K562 (cell line): Measurements from ENCODE around the gene MAN2B1. TPM values are rescaled to one million over a fixed set of nuclear protein-coding genes. Genes with fewer than 3 reads are reported as not detected.
A peak's percentile ranks its signal among the peaks of the same experiment; 100 is the strongest.

Experiments
- AFF1 ChIP-seq, 2 experiments: fragments of 450-650 bp; IDR thresholded peaks; 2 replicates each; pipeline ENCODE4 v1.6.1; 2018; ENCODE audit warnings: mild to moderate bottlenecking in 2 of 2, low read depth in 1 of 2; ENCODE audit not compliant: partially characterized antibody in 2 of 2
- EP400 ChIP-seq: fragments of 450-650 bp; IDR thresholded peaks from 2 replicates; pipeline ENCODE4 v1.6.1; 2017; ENCODE audit warnings: antibody characterized with exemption, mild to moderate bottlenecking, moderate library complexity
- FOXK2 ChIP-seq, 2 experiments: fragments of 450-650 bp; IDR thresholded peaks in 1 of 2; conservative IDR thresholded peaks in 1 of 2; 2 replicates each; pipeline ENCODE4 v1.6.1; 2016; ENCODE audit warnings: low read depth in 2 of 2, mild to moderate bottlenecking in 1 of 2
- JUN ChIP-seq, 2 experiments: sonication (generic) in 1 of 2; formaldehyde crosslinking in 1 of 2; IDR thresholded peaks; 2 replicates each; pipeline versions ENCODE4 v1.6.1 to v1.8.0; 2012 to 2022; ENCODE audit warnings: borderline replicate concordance in 2 of 2, mild to moderate bottlenecking in 2 of 2, improper control_type of control experiment in 1 of 2, low read depth in 1 of 2, low read length in 1 of 2, missing genetic modification reagents in 1 of 2
- MTA3 ChIP-seq: fragments of 450-650 bp; formaldehyde crosslinking; IDR thresholded peaks from 2 replicates; pipeline ENCODE4 v1.6.1; 2017; ENCODE audit warnings: mild to moderate bottlenecking, borderline replicate concordance
- RFX7 ChIP-seq: fragments of 250-450 bp; sonication (Bioruptor Pico); IDR thresholded peaks from 2 replicates; pipeline ENCODE4 v1.5.1; 2021; ENCODE audit warnings: mild to moderate bottlenecking
- ZNF668 ChIP-seq: fragments of 250-450 bp; sonication (Bioruptor Pico); IDR thresholded peaks from 2 replicates; pipeline ENCODE4 v1.8.0; 2022; ENCODE audit warnings: mild to moderate bottlenecking, inconsistent platforms
- ZNF696 ChIP-seq: fragments of 250-450 bp; sonication (Bioruptor Pico); conservative IDR thresholded peaks from 2 replicates; pipeline ENCODE4 v1.4.0; 2020; ENCODE audit warnings: mild to moderate bottlenecking, moderate library complexity
- polyA plus RNA-seq, 8 experiments: library from polyadenylated mRNA; depleted of rRNA in 4 of 8; stranded (reverse) in 5 of 8; unstranded in 3 of 8; fragments of >200 nt; fragmentation: Nextera tagmentation in 2 of 8; fragmentation: Illumina TruSeq in 1 of 8; extraction: Ambion mirVana in 2 of 8; extraction: Trizol in 1 of 8; gene quantifications; 2 replicates each; pipeline versions ENCODE4 v1.2.1 to v1.2.3, GENCODE V29; 2011 to 2014; ENCODE audit warnings: inconsistent platforms in 1 of 8, missing spikeins in 1 of 8
- total RNA-seq, 7 experiments: library from RNA; depleted of rRNA in 6 of 7; stranded (reverse); fragments of >200 nt in 6 of 7; fragmentation: Illumina TruSeq in 2 of 7; extraction: Trizol in 2 of 7; gene quantifications; 2 replicates each; pipeline versions ENCODE4 v1.2.1 to v1.2.3, GENCODE V29; 2011 to 2021; ENCODE audit warnings: low replicate concordance in 1 of 7
- TF ChIP-seq, protein P1 (sequence below), 2 experiments: IDR thresholded peaks; 2 replicates each; pipeline ENCODE4 v1.6.1; 2012; ENCODE audit warnings: improper control_type of control experiment in 2 of 2, low read depth in 2 of 2, low read length in 2 of 2, borderline replicate concordance in 1 of 2
- TF ChIP-seq, protein P2 (sequence below): fragments of 450-650 bp; IDR thresholded peaks from 2 replicates; pipeline ENCODE4 v1.6.1; 2016; ENCODE audit warnings: low read depth

Gene MAN2B1
- total and polyA plus RNA-seq, 9 of the 15 experiments (the other 6 are each of a cell fraction or from before 2014, with no cell fraction given) = 0.59 to 33.8 (median 11.4) TPM

- no peak for TF ChIP-seq ZNF696 (CRISPR knock-in tag)
- peak in 1 of 2 experiments; percentile 27 for TF ChIP-seq AFF1 (IDR thresholded peaks at IDR 0.05; ENCODE audit: low read depth in 1 of 2, partially characterized antibody in 2 of 2)
- TF ChIP-seq FOXK2 (conservative IDR thresholded peaks at IDR 0.05 in 1 of 2, IDR thresholded peaks at IDR 0.05 in 1 of 2; ENCODE audit: low read depth in 2 of 2) = no peak
- TF ChIP-seq ZNF668 (CRISPR knock-in tag) = no peak
- TF ChIP-seq, protein P1, sequence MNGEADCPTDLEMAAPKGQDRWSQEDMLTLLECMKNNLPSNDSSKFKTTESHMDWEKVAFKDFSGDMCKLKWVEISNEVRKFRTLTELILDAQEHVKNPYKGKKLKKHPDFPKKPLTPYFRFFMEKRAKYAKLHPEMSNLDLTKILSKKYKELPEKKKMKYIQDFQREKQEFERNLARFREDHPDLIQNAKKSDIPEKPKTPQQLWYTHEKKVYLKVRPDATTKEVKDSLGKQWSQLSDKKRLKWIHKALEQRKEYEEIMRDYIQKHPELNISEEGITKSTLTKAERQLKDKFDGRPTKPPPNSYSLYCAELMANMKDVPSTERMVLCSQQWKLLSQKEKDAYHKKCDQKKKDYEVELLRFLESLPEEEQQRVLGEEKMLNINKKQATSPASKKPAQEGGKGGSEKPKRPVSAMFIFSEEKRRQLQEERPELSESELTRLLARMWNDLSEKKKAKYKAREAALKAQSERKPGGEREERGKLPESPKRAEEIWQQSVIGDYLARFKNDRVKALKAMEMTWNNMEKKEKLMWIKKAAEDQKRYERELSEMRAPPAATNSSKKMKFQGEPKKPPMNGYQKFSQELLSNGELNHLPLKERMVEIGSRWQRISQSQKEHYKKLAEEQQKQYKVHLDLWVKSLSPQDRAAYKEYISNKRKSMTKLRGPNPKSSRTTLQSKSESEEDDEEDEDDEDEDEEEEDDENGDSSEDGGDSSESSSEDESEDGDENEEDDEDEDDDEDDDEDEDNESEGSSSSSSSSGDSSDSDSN (IDR thresholded peaks at IDR 0.05; ENCODE audit: borderline replicate concordance in 1 of 2, low read depth in 2 of 2, low read length in 2 of 2) = no peak
- no peak for TF ChIP-seq RFX7 (CRISPR knock-in tag)
- TF ChIP-seq MTA3 = peak; percentile 34; the same call in 1 of the 2 replicates
- TF ChIP-seq JUN (IDR thresholded peaks at IDR 0.05; ENCODE audit: borderline replicate concordance, low read depth, low read length) = 0 out of 2 replicates have a peak, but pooled peaks have one; percentile 22
- TF ChIP-seq JUN (CRISPR knock-in tag; IDR thresholded peaks at IDR 0.05; ENCODE audit: borderline replicate concordance) = no peak
- TF ChIP-seq EP400 = 0 out of 2 replicates have a peak, but pooled peaks have one; percentile 15
- TF ChIP-seq, protein P2, sequence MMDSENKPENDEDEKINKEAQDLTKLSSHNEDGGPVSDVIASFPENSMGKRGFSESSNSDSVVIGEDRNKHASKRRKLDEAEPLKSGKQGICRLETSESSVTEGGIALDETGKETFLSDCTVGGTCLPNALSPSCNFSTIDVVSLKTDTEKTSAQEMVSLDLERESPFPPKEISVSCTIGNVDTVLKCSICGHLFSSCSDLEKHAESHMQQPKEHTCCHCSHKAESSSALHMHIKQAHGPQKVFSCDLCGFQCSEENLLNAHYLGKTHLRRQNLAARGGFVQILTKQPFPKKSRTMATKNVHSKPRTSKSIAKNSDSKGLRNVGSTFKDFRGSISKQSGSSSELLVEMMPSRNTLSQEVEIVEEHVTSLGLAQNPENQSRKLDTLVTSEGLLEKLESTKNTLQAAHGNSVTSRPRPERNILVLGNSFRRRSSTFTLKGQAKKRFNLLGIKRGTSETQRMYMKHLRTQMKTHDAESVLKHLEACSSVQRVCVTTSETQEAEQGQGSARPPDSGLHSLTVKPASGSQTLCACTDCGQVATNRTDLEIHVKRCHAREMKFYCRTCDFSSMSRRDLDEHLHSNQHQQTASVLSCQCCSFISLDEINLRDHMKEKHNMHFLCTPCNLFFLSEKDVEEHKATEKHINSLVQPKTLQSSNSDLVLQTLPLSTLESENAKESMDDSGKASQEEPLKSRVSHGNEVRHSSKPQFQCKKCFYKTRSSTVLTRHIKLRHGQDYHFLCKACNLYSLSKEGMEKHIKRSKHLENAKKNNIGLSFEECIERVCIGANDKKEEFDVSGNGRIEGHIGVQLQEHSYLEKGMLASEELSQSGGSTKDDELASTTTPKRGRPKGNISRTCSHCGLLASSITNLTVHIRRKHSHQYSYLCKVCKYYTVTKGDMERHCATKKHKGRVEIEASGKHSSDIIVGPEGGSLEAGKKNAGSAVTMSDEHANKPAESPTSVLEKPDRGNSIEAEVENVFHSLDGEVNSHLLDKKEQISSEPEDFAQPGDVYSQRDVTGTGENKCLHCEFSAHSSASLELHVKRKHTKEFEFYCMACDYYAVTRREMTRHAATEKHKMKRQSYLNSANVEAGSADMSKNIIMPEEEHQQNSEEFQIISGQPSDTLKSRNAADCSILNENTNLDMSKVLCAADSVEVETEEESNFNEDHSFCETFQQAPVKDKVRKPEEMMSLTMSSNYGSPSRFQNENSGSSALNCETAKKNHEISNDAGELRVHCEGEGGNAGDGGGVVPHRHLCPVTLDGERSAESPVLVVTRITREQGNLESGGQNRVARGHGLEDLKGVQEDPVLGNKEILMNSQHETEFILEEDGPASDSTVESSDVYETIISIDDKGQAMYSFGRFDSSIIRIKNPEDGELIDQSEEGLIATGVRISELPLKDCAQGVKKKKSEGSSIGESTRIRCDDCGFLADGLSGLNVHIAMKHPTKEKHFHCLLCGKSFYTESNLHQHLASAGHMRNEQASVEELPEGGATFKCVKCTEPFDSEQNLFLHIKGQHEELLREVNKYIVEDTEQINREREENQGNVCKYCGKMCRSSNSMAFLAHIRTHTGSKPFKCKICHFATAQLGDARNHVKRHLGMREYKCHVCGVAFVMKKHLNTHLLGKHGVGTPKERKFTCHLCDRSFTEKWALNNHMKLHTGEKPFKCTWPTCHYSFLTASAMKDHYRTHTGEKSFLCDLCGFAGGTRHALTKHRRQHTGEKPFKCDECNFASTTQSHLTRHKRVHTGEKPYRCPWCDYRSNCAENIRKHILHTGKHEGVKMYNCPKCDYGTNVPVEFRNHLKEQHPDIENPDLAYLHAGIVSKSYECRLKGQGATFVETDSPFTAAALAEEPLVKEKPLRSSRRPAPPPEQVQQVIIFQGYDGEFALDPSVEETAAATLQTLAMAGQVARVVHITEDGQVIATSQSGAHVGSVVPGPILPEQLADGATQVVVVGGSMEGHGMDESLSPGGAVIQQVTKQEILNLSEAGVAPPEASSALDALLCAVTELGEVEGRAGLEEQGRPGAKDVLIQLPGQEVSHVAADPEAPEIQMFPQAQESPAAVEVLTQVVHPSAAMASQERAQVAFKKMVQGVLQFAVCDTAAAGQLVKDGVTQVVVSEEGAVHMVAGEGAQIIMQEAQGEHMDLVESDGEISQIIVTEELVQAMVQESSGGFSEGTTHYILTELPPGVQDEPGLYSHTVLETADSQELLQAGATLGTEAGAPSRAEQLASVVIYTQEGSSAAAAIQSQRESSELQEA = no peak
Observed at GRCh38 chr19:12628040-12629022, 38.2 kb downstream of the MAN2B1 start (continued).
